Activated T-cell treated with anti-CD3 and anti-CD28 coated beads for 1 hour (primary cell): ENCODE data around the gene SCGB1C1.
"Not testable (repeated sequence)": the region's sequence is repeated elsewhere in the genome, so short reads cannot be mapped to it uniquely, and the experiment has no call there.

Experiments used
- DNase-seq: peaks from one replicate; pipeline ENCODE4 v3.0.0-alpha.2; 2020; ENCODE audit warnings: low read depth

Gene SCGB1C1

GRCh38 chr11:218815-219593 lies 26.1 kb downstream of the SCGB1C1 start:
- no peak for DNase-seq

- not testable (repeated sequence) for DNase-seq
These were observed 27.9 kb downstream of the SCGB1C1 start for GRCh38 chr11:220641-221215.

- DNase-seq: no peak
These were observed 28.7 kb downstream of the SCGB1C1 start for GRCh38 chr11:221539-221938.

DNA sequence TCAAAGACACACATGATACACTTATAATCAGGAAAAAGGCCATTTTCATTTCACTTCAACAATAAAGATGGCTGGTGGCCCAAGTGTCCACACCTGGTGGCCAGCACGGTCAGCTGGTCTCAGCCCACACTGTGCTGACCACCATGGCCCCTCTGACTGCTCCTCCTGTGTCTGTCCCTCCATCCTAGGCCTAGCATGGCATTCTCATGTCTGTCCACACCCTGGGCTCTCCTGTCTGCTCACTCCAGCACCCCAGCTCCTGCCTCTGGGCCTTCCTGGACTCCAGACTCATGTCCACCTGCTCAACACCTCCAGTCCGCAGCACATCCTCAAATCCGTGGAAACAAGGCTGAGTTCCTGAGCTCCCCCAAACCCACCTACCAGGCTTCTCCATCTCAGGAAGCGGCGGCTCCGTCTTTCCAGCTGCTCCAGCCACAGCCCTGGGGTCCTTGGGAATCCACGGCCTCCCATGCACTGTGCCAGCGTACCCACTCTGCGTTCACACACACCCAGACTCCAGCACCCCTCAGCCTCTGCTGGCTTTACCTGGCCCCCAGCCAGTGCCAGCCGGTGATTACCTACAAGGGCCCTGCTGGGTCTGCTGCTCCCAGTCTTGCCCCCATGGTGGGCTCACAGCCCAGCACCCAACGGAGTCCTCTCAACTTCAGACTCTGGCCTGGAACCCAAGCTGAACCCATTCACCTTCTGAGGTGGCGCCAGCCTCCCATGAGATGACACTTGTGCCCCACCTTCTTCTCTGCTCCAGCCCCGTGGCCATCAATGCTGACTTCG lies 29.3 kb downstream of the SCGB1C1 start:
- DNase-seq: no peak

GRCh38 chr11:223026-223789 lies 30.3 kb downstream of the SCGB1C1 start:
- no peak for DNase-seq

DNA sequence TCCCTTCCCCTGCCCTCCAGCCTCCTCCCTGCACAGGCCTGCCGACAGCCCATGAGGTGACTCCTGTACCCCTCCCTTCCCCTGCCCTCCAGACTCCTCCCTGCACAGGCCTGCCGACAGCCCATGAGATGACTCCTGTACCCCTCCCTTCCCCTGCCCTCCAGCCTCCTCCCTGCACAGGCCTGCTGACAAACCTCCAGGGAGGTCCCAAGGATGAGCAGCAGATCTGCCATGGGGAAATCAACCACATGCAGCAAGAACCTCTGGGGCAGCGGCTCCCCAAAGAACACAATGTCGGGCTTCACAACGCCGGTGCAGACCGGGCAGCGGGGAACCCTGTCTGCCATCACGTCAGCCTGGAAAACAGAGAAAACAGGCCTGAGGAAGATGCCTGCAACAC lies 31.0 kb downstream of the SCGB1C1 start:
- no peak for DNase-seq

GRCh38 chr11:224424-224823 lies 31.5 kb downstream of the SCGB1C1 start:
- DNase-seq: no peak

GRCh38 chr11:225734-226453 lies 33.0 kb downstream of the SCGB1C1 start:
- no peak for DNase-seq

- no peak for DNase-seq
These were observed 35.0 kb downstream of the SCGB1C1 start for GRCh38 chr11:227824-228379.

DNA sequence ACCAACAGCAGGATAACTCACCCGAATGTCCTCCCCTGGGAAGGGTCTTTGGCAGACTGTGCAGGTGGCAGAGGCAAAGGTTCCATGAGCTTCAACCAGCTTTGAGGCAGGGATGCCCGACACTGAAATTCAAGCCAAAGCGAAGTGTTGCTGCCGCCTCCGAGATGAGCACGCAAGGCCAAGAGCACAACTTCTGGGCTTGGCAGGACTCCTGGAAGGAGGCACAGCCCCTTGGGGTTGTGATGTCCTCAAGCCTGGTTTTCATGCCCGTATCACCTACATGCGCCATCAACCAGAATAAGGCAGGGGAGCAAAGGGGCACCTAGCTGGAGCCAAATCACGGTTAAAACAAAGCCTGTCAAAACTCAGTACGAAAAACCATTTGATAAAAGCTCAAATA lies 37.6 kb downstream of the SCGB1C1 start:
- no peak for DNase-seq

DNA sequence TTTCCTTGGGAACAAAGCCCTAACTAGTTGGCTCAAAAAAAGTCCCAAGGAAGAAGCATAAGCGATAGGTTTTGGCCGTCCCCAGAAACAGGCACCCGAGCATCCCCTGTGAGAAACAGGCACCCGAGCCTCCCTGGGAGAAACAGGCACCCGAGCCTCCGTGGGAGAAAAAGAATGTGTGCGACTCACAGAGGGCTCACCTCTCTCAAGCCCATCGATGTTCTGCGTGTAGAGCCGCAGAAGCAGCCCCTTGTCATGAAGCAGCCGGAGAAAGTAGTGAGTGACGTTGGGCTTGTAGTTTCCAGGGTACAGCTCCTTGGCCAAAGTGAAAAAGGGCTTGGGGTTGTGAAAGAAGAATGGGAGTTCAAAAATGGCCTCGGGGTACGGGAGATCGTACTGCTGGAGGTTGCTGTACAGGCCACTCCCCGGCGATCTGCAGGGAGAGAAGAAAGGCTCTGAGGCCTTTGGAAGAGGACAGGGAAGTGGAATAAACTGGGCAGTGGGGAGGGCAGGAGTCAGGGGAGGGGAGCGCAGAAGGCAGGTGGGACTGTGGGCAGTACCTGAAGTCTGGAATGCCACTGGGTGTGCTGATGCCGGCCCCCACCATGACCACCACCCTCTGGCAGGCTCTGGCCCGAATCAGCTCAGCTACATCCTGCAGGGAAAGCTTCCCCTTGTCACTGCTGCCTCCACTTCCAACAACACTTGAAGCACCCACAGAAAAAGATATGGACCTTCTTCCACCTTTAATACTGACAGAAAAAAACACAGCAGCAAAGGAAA lies 40.1 kb downstream of the SCGB1C1 start:
- DNase-seq: no peak

DNA sequence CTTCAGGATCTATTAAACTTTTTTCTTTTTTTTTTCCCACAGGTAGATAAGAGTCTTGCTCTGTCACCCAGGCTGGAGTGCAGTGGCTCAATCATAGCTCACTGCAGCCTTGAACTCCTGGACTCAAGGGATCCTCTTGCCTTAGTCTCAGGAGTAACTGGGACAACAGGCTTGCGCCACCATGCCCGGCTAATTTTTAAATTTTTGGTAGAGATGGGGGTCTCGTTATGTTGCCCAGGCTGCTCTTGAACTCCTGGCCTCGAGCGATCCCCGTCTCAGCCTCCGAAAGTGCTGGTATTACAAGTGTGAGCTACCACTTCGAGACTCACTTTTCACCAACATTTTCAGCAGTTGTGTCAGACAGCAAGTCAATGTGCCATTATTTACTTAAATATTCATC lies 42.3 kb downstream of the SCGB1C1 start:
- no peak for DNase-seq

DNA sequence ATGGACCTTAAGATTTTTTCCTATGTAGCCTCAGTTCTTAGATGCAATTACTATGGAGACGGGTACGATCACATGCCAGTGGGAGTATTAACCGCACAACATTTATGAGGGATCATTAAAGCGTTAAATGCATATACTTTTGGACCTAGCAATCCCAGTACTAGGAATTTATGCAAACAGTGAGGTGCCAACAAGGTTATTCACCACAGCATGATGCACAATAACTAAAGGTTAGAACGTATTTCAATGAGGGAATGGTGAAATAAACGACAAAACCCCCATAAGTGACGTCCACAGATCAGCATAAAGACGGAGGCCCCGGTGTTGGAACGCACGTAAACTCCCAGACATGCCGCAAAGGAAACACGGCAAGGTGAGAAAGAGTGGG lies 42.7 kb downstream of the SCGB1C1 start:
- DNase-seq: no peak

DNA sequence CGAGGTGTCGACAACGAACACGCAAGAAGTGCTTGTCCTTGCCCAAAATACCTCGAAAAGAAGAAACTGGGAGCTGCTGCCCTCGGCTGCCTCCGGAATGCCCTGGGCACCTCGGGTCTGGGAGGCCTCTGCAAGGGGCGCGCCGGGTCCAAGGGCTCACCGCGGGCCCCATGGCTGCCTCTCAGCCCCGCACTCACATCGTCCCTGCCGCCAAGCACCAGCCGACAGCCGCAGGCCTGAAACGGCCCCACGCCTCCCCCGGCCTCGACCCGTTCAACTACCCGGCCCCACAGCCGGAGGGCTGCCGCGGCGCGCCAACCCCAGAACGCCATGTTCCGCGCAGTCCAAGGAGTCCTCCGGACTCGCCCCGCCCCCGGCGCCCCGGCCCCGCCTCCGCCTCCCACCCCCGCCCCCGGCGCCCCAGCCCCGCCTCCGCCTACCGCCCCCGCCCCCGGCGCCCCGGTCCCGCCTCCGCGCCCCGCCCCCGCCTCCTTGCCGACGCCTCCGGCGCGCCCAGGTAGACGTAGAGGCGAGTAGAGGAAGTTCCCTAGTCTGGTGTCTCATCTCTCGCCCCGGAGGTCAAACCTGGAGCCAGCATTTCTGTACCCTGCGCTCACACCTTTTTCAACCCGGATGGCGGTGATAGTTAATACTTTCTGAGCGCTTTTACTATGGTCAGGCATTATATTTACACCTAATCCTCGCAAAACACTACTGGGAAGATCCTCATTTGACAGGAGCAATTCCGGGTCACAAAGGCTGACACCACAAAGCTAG lies 43.3 kb downstream of the SCGB1C1 start, which contains the start of gene SIRT3:
Gene SIRT3 (minus strand): TSS at position 346 of the 777 bp plus-strand sequence. CDS start 14 bp downstream, at position 332.
- DNase-seq: peak; percentile 82

DNA sequence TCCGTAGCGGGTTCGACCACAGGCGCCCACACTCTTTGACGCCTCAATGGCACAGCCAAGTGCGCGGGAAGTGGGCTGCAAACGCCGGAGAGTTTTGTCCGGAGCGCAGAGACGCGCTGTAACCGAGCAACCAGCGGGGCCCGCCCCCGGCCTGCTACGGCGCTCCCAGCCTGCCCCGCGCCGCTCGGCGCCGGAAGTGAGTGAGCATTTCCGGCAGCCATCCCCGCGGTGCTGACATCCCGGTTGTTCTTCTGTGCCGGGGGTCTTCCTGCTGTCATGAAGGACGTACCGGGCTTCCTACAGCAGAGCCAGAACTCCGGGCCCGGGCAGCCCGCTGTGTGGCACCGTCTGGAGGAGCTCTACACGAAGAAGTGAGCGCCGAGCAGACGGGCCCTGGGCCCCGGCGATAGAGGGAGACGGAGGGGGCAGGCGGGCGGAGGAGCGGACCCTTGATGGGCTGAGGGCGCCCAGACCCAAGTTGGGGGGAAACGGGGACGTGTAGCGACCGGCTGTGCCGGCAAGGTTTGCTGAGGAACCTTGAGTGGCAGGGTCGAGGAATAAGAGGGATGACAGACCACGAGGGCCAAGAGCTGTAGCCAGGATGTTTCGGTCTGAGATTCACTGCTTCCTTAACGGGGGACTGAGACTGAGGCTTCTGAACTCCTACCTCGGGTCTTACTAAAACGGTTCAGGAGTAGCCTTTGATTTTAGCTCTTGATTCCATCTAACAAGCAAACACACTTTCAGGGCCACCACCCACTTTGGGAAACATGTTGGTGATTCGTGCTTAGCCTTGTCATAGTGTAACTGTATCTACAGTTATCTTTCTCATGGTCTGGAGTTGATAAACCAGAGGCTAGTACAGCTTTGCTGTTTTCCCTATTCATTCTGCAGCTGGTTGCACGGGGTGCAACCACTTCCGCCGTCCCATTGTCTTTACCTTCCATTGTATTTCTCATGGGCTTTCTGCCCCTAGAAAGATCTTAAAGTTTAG lies 44.2 kb downstream of the SCGB1C1 start, which contains the start of gene PSMD13:
Gene PSMD13 (plus strand): TSS at position 203 of the 994 bp plus-strand sequence. CDS start 74 bp downstream, at position 277.
- peak; percentile 76 for DNase-seq

GRCh38 chr11:238346-238745 lies 45.5 kb downstream of the SCGB1C1 start:
- DNase-seq: not testable (repeated sequence)

DNA sequence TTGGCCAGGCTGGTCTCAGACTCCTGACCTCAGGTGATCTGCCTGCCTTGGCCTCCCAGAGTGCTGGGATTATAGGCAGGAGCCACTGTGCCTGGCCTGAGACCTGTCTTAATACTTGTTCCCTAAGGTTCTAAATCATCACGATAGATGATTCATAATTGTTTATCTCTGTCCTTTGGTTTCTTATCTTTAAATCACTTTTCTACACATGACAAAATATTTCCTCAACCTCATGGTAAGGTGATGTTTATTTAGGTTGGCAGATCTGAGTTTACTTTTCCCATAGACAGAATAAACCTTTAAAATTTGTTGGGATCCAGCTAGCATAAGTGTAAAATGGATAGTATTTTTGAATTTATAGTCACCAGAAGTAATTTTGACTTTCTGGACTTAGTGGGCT lies 47.4 kb downstream of the SCGB1C1 start:
- no peak for DNase-seq

DNA sequence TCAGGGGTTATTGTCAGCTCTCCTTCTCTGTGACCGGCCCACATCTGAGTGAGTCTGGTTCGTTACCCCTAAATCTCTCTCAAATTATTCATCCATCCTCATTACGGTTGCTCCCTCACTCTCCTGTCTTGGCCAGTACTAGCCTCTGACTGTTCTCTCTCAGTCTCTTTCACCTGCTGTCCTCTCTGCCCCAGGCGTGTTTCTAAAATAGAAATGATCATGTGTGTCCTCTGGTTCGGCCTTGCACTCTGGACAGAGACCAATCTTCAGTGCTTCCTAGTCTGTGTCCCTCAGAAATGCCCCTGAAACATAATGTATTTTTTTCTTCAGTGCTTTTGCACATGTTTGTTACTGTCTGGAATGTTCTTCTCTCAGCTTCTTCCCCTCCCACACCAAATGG lies 48.8 kb downstream of the SCGB1C1 start:
- DNase-seq: no peak
